HepG2 (cell line): ENCODE results near the gene SDC3. TPM values are rescaled to one million over a fixed set of nuclear protein-coding genes. Genes with fewer than 3 reads are reported as not detected.

Experiments used
- ATAC-seq: fragments of 200-7000 bp; cut with Tn5 transposase; 3 replicates; pipeline ENCODE4 v1.9.1; 2020; ENCODE audit warnings: mild to moderate bottlenecking, moderate library complexity
- BruUV-seq: library from RNA; stranded (reverse); fragments of 400-500 nt; replicated peaks from 2 replicates; lab custom pipeline; 2021; lab: Mats Ljungman, UMichigan
- CTCF ChIA-PET: fragments of 300-600 bp; formaldehyde crosslinking; extraction: SDS; loops from one replicate; lab custom pipeline; 2021; ENCODE audit warnings: low total read pairs, inconsistent platforms, low intra/inter-chr PET ratio; lab: Yijun Ruan, JAX
- POLR2A ChIA-PET: fragments of 350-600 bp; sonication (Branson Sonifier 250); formaldehyde crosslinking; loops from one replicate; lab custom pipeline; 2020; ENCODE audit warnings: antibody characterized with exemption, inconsistent platforms; lab: Yijun Ruan, JAX
- DNase-seq: peaks from one replicate; pipeline ENCODE4 v3.0.0-alpha.2; 2015; ENCODE audit warnings: low spot score
- FAIRE-seq: peaks from 3 replicates; lab custom pipeline; 2011; peaks lifted over from hg19 to GRCh38; lab: Jason Lieb, UNC
- H2AFZ ChIP-seq: one replicate; pipeline ENCODE4 v1.6.1; 2011; ENCODE audit warnings: low read length, inconsistent platforms
- H3K27ac ChIP-seq: fragments of 300-600 bp; 3 replicates; pipeline ENCODE4 v1.8.0; 2011; ENCODE audit warnings: mixed run types, mild to moderate bottlenecking, mixed read lengths, low read length, inconsistent platforms; ENCODE audit not compliant: insufficient read depth; ENCODE audit errors: extremely low read length
- H3K27me3 ChIP-seq, 2 experiments: fragments of 200-600 bp in 1 of 2; 2 replicates in 1 of 2; 3 replicates in 1 of 2; pipeline versions ENCODE4 v1.6.0 to v1.8.0; 2011; ENCODE audit warnings: low read length in 2 of 2, mild to moderate bottlenecking in 2 of 2, moderate library complexity in 2 of 2, inconsistent platforms in 1 of 2; ENCODE audit not compliant: insufficient read depth in 2 of 2, control insufficient read depth in 1 of 2
- H3K36me3 ChIP-seq, 2 experiments: fragments of 200-600 bp in 1 of 2; replicated peaks in 1 of 2; 2 replicates in 1 of 2; 3 replicates in 1 of 2; pipeline versions ENCODE4 v1.5.1 to v1.8.0; 2011; ENCODE audit warnings: low read length in 2 of 2, inconsistent platforms in 1 of 2; ENCODE audit not compliant: insufficient read depth in 2 of 2, control insufficient read depth in 1 of 2
- H3K4me1 ChIP-seq: 2 replicates; pipeline ENCODE4 v1.5.1; 2012; ENCODE audit warnings: low read length, inconsistent platforms; ENCODE audit not compliant: insufficient read depth
- H3K4me2 ChIP-seq: 2 replicates; pipeline ENCODE4 v1.6.0; 2011; ENCODE audit warnings: low read depth, low read length, inconsistent platforms
- H3K4me3 ChIP-seq, 3 experiments: fragments of 200-600 bp in 1 of 3; sonication (generic), shearing (Covaris generic) in 1 of 3; replicated peaks in 1 of 3; 2 replicates each; pipeline ENCODE4 v1.5.1; 2011 to 2016; ENCODE audit warnings: low read length in 3 of 3, inconsistent platforms in 2 of 3, low read depth in 2 of 3, mild to moderate bottlenecking in 2 of 3, control low read depth in 1 of 3, mixed read lengths in 1 of 3; ENCODE audit not compliant: insufficient read depth in 1 of 3
- H3K79me2 ChIP-seq: one replicate; pipeline ENCODE4 v1.6.1; 2011; ENCODE audit warnings: low read length, inconsistent platforms; ENCODE audit not compliant: insufficient read depth
- H3K9ac ChIP-seq: 2 replicates; pipeline ENCODE4 v1.6.0; 2011; ENCODE audit warnings: mild to moderate bottlenecking, low read depth, low read length, inconsistent platforms; ENCODE audit not compliant: insufficient read depth
- H3K9me3 ChIP-seq: 2 replicates; pipeline ENCODE4 v1.5.1; 2012; ENCODE audit warnings: mild to moderate bottlenecking, low read length
- H4K20me1 ChIP-seq: 2 replicates; pipeline ENCODE4 v1.6.0; 2011; ENCODE audit warnings: inconsistent platforms, mild to moderate bottlenecking, low read length, moderate library complexity; ENCODE audit not compliant: insufficient read depth
- ADNP ChIP-seq: sonication (generic); formaldehyde crosslinking; IDR thresholded peaks from 2 replicates; pipeline ENCODE4 v1.4.0; 2020; ENCODE audit warnings: missing genetic modification reagents
- ARNTL ChIP-seq: sonication (generic); formaldehyde crosslinking; IDR thresholded peaks from 2 replicates; pipeline ENCODE4 v1.4.0; 2020; ENCODE audit warnings: mild to moderate bottlenecking, missing genetic modification reagents
- ATF1 ChIP-seq: IDR thresholded peaks from 2 replicates; pipeline ENCODE4 v1.6.1; 2016; ENCODE audit warnings: mild to moderate bottlenecking, control low read depth
- CEBPG ChIP-seq: IDR thresholded peaks from 2 replicates; pipeline ENCODE4 v1.6.1; 2016
- CREB3 ChIP-seq: sonication (generic); formaldehyde crosslinking; IDR thresholded peaks from 2 replicates; pipeline ENCODE4 v1.5.0; 2020; ENCODE audit warnings: missing genetic modification reagents
- HBP1 ChIP-seq: IDR thresholded peaks from 2 replicates; pipeline ENCODE4 v1.6.1; 2016; ENCODE audit warnings: low read depth, control low read depth
- HDAC2 ChIP-seq: sonication (generic); formaldehyde crosslinking; IDR thresholded peaks from 2 replicates; pipeline ENCODE4 v1.4.0; 2020; ENCODE audit warnings: missing genetic modification reagents
- KAT2B ChIP-seq: fragments of 150-350 bp; IDR thresholded peaks from 2 replicates; pipeline ENCODE4 v1.6.1; 2014; ENCODE audit warnings: low read depth, low read length, borderline replicate concordance
- KDM2A ChIP-seq: sonication (generic); formaldehyde crosslinking; IDR thresholded peaks from 2 replicates; pipeline ENCODE4 v1.4.0; 2020; ENCODE audit warnings: low read depth, missing genetic modification reagents, borderline replicate concordance
- MAZ ChIP-seq, 2 experiments: sonication (generic) in 1 of 2; formaldehyde crosslinking in 1 of 2; IDR thresholded peaks; 2 replicates each; pipeline versions ENCODE4 v1.5.0 to v1.6.1; 2012 to 2020; ENCODE audit warnings: low read depth in 2 of 2, mild to moderate bottlenecking in 2 of 2, borderline replicate concordance in 1 of 2, improper control_type of control experiment in 1 of 2, low read length in 1 of 2, missing genetic modification reagents in 1 of 2, moderate library complexity in 1 of 2
- NKX3-1 ChIP-seq: sonication (generic); formaldehyde crosslinking; IDR thresholded peaks from 2 replicates; pipeline ENCODE4 v1.5.0; 2020; ENCODE audit warnings: missing genetic modification reagents
- RFX3 ChIP-seq: IDR thresholded peaks from 2 replicates; pipeline ENCODE4 v1.6.1; 2016; ENCODE audit warnings: missing biosample characterization, missing genetic modification reagents
- RXRA ChIP-seq: sonication (generic); formaldehyde crosslinking; IDR thresholded peaks from 2 replicates; pipeline ENCODE4 v1.5.1; 2020; ENCODE audit warnings: missing genetic modification reagents
- SOX13 ChIP-seq, 3 experiments: fragments of 450-650 bp in 1 of 3; sonication (generic) in 1 of 3; formaldehyde crosslinking in 1 of 3; IDR thresholded peaks in 2 of 3; conservative IDR thresholded peaks in 1 of 3; 2 replicates each; pipeline versions ENCODE4 v1.5.0 to v1.6.1; 2016 to 2020; ENCODE audit warnings: antibody characterized with exemption in 1 of 3, mild to moderate bottlenecking in 1 of 3, missing compliant biosample characterization in 1 of 3, missing genetic modification reagents in 1 of 3, moderate library complexity in 1 of 3
- TFAP4 ChIP-seq: sonication (generic); IDR thresholded peaks from 2 replicates; pipeline ENCODE4 v1.6.1; 2016; ENCODE audit warnings: low read depth, borderline replicate concordance
- THAP9 ChIP-seq: sonication (generic); formaldehyde crosslinking; IDR thresholded peaks from 2 replicates; pipeline ENCODE4; 2020; ENCODE audit warnings: missing genetic modification reagents, mild to moderate bottlenecking, borderline replicate concordance
- ZFP36L1 ChIP-seq: sonication (generic); formaldehyde crosslinking; IDR thresholded peaks from 2 replicates; pipeline ENCODE4 v1.8.0; 2022; ENCODE audit warnings: mild to moderate bottlenecking, missing genetic modification reagents, moderate library complexity
- ZNF839 ChIP-seq: sonication (generic); formaldehyde crosslinking; IDR thresholded peaks from 2 replicates; pipeline ENCODE4 v1.4.0; 2020; ENCODE audit warnings: missing genetic modification reagents, mild to moderate bottlenecking, borderline replicate concordance
- WGBS: methylation state at CpG from one replicate; pipeline ENCODE4 v1.1.6; 2017; ENCODE audit warnings: low lambda C conversion rate; 5-methylcytosine and 5-hydroxymethylcytosine counted together
- in situ Hi-C: cut with HindIII; loops from 2 replicates; pipeline ENCODE4 v1.10.0; 2017; ENCODE audit warnings: low pct_unique_long_range_greater_than_20kb; ENCODE audit not compliant: extremely low pct_ligation_motif_present
- intact Hi-C: fragments of 100-400 bp; cut with micrococcal nuclease; formaldehyde crosslinking; loops from one replicate; pipeline ENCODE4 v1.10.0; 2022; ENCODE audit not compliant: unreplicated experiment
- polyA plus RNA-seq, 8 experiments: library from polyadenylated mRNA; depleted of rRNA in 3 of 8; stranded (reverse) in 7 of 8; unstranded in 1 of 8; fragments of >200 nt; fragmentation: Illumina TruSeq in 4 of 8; extraction: Trizol in 4 of 8; gene quantifications; 2 replicates each; pipeline versions ENCODE4 v1.2.1 to v1.2.3, GENCODE V29; 2011 to 2016; ENCODE audit warnings: low read depth in 4 of 8, missing spikeins in 1 of 8, mixed read lengths in 1 of 8; ENCODE audit not compliant: insufficient read depth in 1 of 8
- total RNA-seq, 5 experiments: library from RNA; depleted of rRNA; stranded (reverse); fragments of >200 nt; fragmentation: Illumina TruSeq; extraction: Trizol; gene quantifications; 2 replicates each; pipeline ENCODE4 v1.2.3, GENCODE V29; 2016; ENCODE audit warnings: low read depth in 1 of 5

SDC3 gene
- total and polyA plus RNA-seq, 2 of the 13 experiments (the other 11 are each of a cell fraction or from before 2014, with no cell fraction given): 0.49 to 0.84 TPM

GRCh38 chr1:30879126-30879786 is 29.3 kb downstream of the SDC3 start:
- H3K4me1 ChIP-seq: no peaks in the 10 kb centered on the region
- no peak overlapping the region for H3K4me3 ChIP-seq
- no peaks in the 10 kb centered on the region for H3K36me3 ChIP-seq
- no peaks in the 10 kb centered on the region for H4K20me1 ChIP-seq
- H3K9me3 ChIP-seq: no peaks in the 10 kb centered on the region
- H3K27me3 ChIP-seq: peaks cover 0 to 23% of the 10 kb centered on the region in 2 experiments; a peak in 3 of 5 replicates
- DNase-seq: no peak
- H2AFZ ChIP-seq: no peak overlapping the region
- TF ChIP-seq THAP9 (CRISPR knock-in tag) (no peak), MAZ (IDR thresholded peaks at IDR 0.05; ENCODE audit: borderline replicate concordance, low read depth, low read length) (no peak), MAZ (CRISPR knock-in tag; IDR thresholded peaks at IDR 0.05; ENCODE audit: low read depth) (no peak), SOX13 (IDR thresholded peaks at IDR 0.05) (no peak), SOX13 (CRISPR knock-in tag; conservative IDR thresholded peaks at IDR 0.05 in 1 of 2, IDR thresholded peaks at IDR 0.05 in 1 of 2) (no peak), ARNTL (CRISPR knock-in tag) (no peak), ATF1 (CRISPR knock-in tag) (no peak), RFX3 (no peak), CREB3 (CRISPR knock-in tag) (no peak), KDM2A (CRISPR knock-in tag) (no peak), RXRA (CRISPR knock-in tag) (no peak), HDAC2 (CRISPR knock-in tag) (no peak), HBP1 (CRISPR knock-in tag) (no peak), CEBPG (CRISPR knock-in tag) (no peak), TFAP4 (no peak), ZNF839 (CRISPR knock-in tag) (no peak), ZFP36L1 (CRISPR knock-in tag) (no peak), NKX3-1 (CRISPR knock-in tag) (no peak), ADNP (no peak), KAT2B (no peak)
- in situ Hi-C loops (no loop called here), intact Hi-C loops (no loop called here)
- BruUV-seq: no TSS peak
- ChIA-PET CTCF (no interaction called here), POLR2A (no interaction called here)
- 0% methylated on average over 4 of the region's 4 CpGs for WGBS
- H3K27ac ChIP-seq: no peak overlapping the region
- no peak overlapping the region for H3K9ac ChIP-seq
- H3K4me2 ChIP-seq: no peak overlapping the region
- no peak for FAIRE-seq
- no peaks in the 10 kb centered on the region for H3K79me2 ChIP-seq
- no peak for ATAC-seq
